Amygdala (tissue), 56 donors: ENCODE measurements around the gene TMEM256.

Source experiments
- DNase-seq, 56 donors: peaks; one replicate each; lab custom pipeline; 2025; lab: John Stamatoyannopoulos, UW

Gene TMEM256

DNA sequence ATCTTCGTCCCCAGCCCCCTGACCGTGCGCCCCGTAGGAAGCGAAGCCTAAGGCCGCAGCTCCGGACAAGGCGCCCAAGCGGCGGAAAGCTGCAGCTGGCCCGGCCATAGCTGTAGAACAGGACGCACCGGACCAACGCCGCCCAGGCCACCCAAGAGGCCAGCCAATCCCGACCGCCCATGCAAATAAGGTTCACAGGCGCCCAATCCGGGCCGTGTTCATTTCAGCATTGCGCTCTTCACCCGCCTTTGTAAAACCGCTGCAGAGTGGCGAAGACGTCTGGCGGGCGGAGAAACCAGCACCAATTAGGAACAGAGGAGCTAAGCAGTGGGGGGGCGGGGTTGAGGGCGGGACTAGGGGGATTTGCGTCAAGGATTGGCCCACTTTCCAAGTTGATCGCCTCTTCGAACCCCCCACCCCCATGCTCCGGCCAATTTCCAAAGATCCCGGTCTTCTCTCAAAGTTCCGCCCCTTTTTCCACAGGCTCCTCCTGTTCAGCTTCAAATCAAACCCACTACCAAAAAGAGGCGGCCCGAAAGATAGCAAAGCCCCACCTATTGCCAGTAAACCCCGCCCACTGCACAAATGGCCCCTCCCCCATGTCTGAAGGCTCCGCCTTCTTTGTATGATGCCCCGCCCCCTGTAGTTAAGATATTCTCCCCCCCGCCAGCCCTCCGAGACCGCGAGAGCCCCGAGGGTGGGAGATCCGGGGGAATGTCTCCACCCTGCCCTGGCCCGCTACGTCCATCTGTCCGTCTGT lies at the start of gene TMEM256:
Gene TMEM256, minus strand, starts transcription at position 121 of the 760 bp plus-strand sequence. Its CDS starts 13 bp downstream, at position 108.
- DNase-seq: peak; percentile 75 to 100 (median 99)

DNA sequence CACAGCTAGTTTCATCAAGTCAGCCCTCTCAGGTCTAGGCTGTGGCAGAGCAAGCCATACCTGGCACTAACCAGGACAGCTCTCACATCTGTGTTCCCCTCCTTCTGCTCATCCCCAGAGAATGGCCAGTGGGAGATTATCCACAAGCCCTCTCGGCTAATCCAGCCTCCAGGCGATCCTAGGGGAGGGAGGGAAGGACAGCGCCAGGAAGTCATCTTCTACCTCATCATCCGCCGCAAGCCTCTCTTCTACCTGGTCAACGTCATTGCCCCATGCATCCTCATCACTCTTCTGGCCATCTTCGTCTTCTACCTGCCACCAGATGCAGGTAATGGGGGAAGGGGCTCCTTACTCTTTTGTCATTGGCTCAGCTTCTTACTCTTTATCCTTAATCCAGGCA lies 44.6 kb upstream of the TMEM256 start:
- DNase-seq: no peak

- peak in 1 of 56 donors; percentile 70 for DNase-seq
These were observed 41.7 kb upstream of the TMEM256 start for GRCh38 chr17:7445619-7445968.

GRCh38 chr17:7444682-7445618 lies 41.1 kb upstream of the TMEM256 start, which contains the start of gene CHRNB1:
Gene CHRNB1, plus strand, starts transcription at chr17:7445061. Its CDS starts 67 bp downstream, at chr17:7445128.
- DNase-seq: peak in 46 of 56 donors; percentile 25 to 86 (median 54)

DNA sequence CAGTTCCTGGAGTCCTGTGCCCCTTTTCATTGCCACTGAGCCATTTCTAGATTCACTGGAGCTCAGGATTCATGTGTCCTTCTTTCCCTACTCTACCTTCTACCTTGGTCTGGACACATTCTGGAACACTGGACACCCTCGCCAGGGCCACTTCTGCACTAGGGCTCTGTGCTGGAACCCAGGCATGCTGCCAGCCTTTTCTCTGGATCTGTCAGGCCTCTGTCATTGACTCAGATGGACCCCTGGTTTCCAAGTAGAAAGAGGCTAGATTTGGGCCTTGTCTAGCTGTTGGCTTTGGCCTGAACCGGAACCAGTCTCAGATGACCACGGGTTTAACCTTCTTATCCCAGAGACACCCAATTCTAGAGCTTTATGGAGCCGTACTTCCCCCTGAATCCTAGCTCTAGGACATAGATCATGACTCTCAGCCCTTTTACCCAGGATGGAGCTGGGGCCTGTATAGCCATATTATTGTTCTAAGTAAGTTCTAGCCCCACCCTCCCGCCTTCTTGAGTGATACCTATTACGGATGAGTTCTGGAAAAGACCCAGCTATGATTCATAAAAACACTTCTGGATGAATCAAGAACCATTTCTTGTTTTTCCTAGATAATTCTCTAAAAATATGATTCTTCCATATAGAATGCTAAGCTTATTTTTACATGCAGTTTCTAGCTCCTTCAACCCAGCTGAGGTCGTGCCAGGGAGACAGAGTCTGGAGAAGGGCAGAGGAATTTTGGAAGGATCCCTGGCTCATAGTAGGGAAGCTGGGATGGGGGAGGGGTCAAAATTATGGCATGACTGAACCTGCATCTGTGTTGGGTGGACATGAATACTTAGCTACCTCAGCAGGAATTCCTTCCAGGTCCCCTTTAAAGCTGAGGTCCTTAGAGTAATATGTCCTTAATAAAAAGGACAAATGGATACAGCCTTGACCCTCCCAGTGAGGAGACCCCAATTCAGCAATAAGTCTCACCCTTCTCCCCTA lies 39.9 kb upstream of the TMEM256 start:
- DNase-seq: no peak

GRCh38 chr17:7442142-7442541 lies 38.2 kb upstream of the TMEM256 start:
- no peak for DNase-seq

DNA sequence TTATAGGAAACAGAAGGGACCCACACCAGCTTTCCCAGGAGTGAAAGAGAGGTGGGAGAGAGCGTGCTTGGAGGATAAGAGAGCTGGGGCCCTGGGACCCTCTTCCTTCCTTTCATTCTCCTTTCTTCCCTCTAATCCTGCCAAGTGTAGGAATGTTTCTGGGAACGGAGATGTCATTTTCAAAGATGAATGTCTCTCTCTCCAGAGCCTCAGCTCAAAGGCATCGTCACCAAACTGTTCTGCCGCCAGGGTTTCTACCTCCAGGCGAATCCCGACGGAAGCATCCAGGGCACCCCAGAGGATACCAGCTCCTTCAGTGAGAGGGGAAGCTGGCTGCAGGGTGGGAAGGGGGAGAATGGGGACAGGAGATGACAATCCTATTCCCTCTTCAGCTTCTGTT lies 37.4 kb upstream of the TMEM256 start:
- no peak for DNase-seq

DNA sequence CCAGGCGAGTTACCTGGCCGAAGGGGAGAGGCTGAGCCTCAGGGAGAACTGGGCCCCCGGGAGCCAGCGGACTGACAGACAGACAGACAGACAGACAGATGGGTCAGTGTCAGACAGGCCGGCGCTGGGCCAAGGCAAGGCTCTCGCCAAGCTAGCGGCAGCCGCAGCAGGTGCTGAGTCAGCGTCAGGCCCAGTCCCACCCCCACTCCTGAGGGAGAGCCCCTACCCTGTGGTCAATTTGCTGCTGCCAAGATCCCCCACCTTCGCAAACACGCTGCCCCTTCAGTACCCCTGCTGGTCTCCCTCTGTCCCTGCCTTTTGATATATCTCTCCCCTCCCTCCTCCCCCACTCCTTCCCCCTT lies 36.9 kb upstream of the TMEM256 start:
- DNase-seq: peak in 15 of 56 donors; percentile 15 to 70 (median 33)

GRCh38 chr17:7440113-7440833 lies 36.4 kb upstream of the TMEM256 start:
- peak in 14 of 56 donors; percentile 10 to 77 (median 24) for DNase-seq

- no peak for DNase-seq
These were observed 35.7 kb upstream of the TMEM256 start, which contains the start of gene FGF11 for GRCh38 chr17:7439462-7440112. Gene FGF11, plus strand, starts transcription at chr17:7439512. Its CDS starts 109 bp downstream, at chr17:7439621.

- no peak for DNase-seq
These were observed 35.0 kb upstream of the TMEM256 start for GRCh38 chr17:7438656-7439460.

- peak in 40 of 56 donors; percentile 16 to 72 (median 46) for DNase-seq
These were observed 34.2 kb upstream of the TMEM256 start for GRCh38 chr17:7437950-7438614.

- no peak for DNase-seq
These were observed 33.5 kb upstream of the TMEM256 start for GRCh38 chr17:7437369-7437863.

DNA sequence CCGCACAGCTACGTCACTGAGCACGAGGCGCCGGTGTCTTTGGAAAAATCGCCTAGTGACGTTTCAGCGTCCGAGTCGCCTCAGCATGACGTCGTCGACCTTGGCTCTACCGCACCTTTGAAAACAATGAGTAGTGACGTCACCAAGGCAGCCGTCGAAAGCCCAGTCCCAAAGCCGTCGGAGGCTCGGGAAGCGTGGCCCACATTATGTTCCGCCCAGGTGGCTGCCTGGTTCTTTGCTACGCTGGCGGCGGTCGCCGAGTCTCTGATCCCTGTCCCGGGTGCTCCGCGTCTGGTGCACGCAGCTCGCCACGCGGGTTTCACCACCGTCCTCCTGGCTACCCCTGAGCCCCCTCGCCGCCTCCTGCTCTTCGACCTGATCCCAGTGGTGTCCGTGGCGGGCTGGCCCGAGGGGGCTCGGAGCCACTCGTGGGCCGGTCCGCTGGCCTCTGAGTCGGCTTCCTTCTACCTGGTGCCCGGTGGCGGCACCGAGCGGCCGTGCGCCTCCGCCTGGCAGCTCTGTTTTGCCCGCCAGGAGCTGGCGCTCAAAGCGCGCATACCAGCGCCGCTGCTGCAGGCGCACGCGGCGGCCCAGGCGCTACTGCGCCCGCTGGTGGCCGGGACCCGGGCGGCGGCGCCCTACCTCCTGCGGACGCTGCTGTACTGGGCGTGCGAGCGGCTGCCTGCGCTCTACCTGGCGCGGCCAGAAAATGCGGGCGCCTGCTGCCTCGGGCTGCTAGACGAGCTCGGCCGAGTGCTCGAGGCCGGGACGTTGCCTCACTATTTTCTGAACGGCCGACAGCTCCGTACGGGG lies 32.9 kb upstream of the TMEM256 start:
- DNase-seq: peak in 42 of 56 donors; percentile 18 to 84 (median 56)

DNA sequence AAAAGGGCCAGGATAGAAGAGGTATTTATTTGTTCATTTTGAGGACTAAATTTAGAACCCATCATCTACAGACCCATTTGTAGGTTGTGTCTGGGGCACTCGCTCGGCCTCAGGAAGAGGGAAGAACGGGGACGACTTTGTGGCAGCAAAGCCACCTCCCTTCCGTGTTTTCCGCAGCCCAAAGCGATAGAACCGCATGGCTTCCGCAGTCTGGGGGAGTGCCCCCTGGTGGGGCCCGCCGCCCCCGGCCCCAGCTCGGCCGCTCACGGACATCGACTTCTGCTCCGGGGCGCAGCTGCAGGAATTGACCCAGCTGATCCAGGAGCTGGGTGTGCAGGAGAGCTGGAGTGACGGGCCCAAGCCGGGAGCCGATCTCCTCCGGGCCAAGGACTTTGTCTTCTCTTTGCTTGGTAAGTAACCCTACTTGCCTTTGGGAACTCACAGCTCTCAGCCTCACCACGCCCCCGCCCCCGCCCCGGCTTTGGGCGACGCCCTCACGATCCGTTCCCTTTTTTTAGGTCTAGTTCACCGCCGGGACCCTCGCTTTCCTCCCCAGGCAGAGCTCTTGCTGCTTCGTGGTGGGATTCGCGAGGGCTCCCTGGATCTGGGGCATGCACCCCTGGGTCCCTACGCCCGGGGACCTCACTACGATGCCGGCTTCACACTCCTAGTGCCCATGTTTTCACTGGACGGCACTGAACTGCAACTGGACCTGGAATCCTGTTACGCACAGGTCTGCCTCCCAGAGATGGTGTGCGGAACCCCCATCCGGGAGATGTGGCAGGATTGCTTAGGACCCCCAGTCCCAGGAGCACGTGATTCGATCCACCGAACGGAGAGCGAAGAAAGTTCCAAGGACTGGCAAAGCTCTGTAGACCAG lies 32.0 kb upstream of the TMEM256 start:
- DNase-seq: peak in 5 of 56 donors; percentile 12 to 35 (median 29)
